H54 (cell line): ENCODE data around the gene NBAS.
A peak's percentile ranks its signal among the peaks of the same experiment; 100 is the strongest.
"Not testable (repeated sequence)": the region's sequence is repeated elsewhere in the genome, so short reads cannot be mapped to it uniquely, and the experiment has no call there.

Source experiments
- DNase-seq: peaks from one replicate; pipeline ENCODE4 v3.0.0; 2011; ENCODE audit warnings: low spot score, mixed read lengths; ENCODE audit not compliant: insufficient read length
- FAIRE-seq: peaks from 3 replicates; lab custom pipeline; 2011; peaks lifted over from hg19 to GRCh38; lab: Jason Lieb, UNC
- POLR2A ChIP-seq: IDR thresholded peaks from 2 replicates; pipeline ENCODE4 v1.6.1; 2011; ENCODE audit warnings: low read depth, mild to moderate bottlenecking, low read length

Gene NBAS

DNA sequence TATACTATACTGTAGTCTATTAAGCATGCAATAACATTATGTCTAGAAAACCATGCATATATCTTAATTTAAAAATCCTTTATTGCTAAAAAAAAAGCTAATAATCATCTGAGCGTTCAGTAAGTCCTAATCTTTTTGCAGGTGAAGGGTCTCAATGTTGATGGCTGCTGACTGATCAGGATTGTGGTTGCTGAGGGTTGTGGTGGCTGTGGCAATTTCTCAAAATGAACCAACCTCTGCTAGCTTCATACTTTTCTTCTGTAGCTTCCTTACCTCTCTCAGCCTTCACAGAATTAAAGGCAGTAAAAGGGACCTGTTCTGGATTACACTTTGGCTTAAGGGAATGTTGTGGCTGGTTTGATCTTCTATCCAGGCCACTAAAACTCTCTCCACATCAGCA lies 235.8 kb downstream of the NBAS start:
- DNase-seq (no peak), FAIRE-seq (no peak)

DNA sequence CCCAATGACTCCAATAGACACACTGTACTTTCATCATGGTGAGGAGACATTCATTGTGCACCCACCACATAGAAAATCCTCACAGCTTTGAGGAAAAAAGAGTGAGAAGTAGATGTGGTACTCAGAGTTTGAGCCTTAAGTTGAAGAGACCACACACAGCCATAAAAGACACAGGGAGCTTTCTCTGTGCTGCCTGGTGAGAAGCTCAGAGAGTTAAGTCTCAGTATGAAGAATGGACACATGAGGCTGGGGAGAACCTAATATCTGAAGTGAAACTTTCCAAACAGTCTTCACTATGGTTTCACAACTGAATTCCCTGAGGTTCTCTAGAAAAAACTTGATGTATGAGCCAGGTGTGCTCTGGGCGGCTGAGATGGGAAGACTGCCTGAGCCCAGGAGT lies 237.9 kb downstream of the NBAS start:
- FAIRE-seq (no peak), DNase-seq (no peak)
- TF ChIP-seq POLR2A = no peak

More for the DNA sequence above, 235.8 kb downstream of the NBAS start:
- no peak for TF ChIP-seq POLR2A

DNA sequence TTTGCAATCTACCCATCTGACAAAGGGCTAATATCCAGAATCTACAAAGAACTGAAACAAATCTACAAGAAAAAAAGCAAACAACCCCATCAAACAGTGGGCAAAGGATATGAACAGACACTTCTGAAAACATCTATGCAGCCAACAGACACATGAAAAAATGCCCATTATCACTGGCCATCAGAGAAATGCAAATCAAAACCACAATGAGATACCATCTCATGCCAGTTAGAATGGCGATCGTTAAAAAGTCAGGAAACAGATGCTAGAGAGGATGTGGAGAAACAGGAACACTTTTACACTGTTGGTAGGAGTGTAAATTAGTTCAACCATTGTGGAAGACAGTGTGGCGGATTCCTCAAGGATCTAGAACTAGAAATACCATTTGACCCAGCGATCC lies 239.7 kb downstream of the NBAS start:
- FAIRE-seq, DNase-seq: not testable (repeated sequence)

DNA sequence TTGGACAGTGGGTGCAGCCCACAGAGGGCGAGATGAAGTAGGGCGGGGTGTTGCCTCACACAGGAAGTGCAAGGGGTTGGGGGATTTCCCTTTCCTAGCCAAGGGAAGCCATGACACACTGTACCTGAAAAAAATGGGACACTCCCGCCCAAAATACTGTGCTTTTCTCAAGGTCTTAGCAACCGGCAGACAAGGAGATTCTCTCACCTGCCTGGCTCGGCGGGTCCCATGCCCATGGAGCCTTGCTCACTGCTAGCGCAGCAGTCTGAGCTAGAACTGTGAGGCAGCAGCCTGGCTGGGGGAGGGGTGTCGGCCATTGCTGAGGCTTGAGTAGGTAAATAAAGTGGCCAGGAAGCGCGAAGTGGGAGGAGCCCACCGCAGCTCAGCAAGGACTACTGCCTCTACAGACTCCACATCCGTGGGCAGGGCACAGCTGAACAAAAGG lies 244.7 kb downstream of the NBAS start:
- TF ChIP-seq POLR2A = no peak
- DNase-seq (no peak), FAIRE-seq (no peak)

DNA sequence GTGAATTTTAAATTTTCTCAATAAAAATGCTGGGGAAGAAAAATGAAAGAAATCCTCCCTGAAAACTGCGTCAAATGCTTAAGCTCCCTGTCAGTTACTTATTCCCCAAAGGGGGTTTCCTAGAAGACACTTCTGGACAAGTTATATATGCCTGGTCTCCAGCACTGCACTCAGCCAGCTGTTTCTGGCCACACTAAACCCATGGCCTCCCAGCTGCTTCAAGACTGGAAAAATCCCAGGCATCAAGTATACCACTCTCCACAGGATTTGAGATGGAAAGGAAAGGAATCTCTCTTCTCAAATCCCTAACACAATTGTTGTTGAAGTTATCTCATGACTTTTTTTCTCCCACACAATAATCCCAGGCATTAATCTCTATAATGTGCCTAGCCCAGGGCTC lies 245.7 kb downstream of the NBAS start:
- no peak for TF ChIP-seq POLR2A
- FAIRE-seq = no peak

DNA sequence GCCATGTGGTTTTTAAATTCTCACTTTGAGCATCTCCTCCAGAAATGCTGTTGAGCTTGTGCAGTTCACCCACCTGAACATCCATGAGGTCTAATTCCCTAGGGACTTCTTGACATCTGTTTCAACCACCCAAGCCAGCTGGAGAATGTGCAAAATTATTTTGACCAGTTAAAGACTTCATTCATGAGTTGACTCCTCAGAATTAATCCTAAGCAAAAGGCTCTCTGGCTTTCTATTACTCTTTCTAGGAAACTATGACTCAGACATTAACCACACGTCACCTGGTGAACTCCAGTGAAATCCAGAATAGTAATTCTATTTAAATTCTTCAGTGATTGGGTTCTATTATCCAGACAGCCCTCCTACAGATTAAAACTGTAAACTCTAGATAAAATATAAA lies 247.5 kb downstream of the NBAS start:
- no peak for TF ChIP-seq POLR2A
- peak; percentile 15 for DNase-seq
- FAIRE-seq = peak; percentile 48

More for the DNA sequence above, 245.7 kb downstream of the NBAS start:
- no peak for DNase-seq

DNA sequence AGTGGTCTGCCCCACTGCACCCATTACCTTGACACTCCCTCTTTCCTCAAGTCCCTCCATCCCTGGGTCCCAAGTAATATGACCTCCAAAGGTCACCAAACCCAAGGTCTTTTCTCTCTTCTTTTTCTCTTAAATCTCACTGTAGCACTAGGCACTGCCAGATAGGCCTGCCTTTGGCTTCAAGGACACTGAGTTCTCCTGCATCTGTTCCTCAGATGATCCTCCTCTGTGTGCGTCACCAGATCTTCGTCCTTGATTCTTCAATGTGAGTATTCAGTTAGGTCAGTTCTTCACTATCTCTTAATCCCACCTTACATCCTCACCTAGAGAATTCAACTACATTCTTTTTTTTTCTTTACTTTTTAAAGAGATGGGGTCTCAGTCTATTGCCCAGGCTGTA lies 249.2 kb downstream of the NBAS start:
- TF ChIP-seq POLR2A = no peak
- FAIRE-seq = no peak
- DNase-seq = no peak

DNA sequence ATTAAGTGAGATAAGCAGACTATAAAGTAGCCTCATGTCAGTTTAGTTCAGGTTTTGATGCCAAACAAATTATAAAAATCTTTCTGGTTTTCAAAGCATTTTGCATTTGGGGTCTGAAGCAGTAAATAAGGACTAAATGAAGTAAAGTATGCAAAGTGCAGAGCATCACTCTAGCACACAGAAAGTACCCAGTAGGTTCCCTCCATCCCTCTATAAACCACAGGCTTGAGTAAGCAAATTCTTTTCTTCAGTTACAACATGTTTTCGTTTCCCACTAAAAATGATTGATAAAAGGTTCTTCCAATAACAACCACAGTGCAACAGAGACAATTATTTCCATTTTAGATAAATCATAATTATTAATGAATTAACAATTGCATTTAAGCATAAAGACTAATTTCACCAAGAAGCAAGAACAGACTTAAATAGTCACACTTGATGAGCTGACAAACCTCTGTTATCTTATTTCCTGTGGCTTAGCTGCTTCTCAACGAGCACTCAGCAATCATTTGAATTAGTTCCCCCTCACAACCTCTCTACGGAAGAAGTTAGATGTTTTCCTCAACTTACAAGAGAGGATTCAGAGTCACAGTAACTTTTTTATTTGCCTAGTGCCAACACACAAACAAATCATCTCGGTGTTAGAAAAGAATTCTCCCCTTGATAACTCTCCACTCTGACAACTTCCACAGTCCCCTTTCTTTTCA lies 249.8 kb downstream of the NBAS start:
- no peak for DNase-seq
- TF ChIP-seq POLR2A = no peak
- FAIRE-seq = no peak

DNA sequence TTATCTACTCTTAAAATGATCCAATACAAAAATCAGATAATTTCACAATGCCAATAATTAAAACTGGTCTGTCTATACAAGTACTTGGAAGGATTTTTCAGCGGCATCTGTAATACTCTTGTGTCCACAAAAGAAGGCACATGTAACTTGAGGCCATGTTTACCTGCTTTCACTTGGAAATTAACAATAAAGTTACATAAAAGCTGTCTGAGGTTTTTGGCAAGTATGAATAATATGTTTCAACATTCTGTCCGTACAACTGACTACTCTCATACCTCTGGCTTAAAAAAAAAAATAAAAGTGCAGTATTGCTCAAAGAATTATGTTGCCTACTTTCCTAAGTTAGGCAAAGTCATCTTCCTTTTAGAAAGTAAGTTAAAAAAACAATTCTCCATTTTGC lies 253.6 kb downstream of the NBAS start:
- no peak for TF ChIP-seq POLR2A
- no peak for FAIRE-seq
- no peak for DNase-seq

DNA sequence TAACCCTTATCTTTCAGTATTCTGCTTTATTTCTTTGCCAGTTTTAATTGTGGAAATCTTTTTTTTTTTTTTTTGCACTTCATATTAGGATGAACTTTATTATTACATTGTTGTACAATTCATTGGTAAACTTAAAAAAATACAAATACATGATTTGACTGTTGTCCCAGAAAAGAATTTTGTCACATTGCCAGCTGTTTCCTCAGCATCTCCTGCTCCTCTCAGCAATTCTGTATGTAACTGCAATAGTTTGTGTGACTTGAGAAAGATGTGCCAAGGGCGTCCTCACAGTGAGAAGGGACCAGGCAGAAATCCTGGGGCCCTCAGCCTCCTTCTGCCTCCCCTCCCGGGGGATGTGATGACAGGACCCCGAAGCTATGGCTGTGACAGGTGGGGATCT lies 254.4 kb downstream of the NBAS start:
- FAIRE-seq (no peak), DNase-seq (no peak)
- TF ChIP-seq POLR2A = no peak

DNA sequence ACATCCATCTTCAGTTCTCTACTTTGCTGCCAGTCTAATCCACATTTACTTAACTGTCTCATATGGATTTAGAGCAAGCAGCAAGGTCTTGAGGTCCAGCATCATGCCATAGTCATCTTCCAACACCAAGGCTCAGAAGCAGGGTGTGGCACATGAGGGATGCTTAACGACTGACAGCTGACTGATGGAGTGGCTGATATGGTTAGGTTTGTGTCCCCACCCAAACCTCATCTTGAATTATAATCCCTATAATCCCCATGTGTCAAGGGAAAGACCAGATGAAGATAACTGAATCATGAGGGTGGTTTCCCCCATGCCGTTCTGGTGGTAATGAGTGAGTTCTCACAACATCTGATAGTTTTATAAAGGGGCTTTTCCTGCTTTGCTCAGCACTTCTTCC lies 257.3 kb downstream of the NBAS start:
- DNase-seq (no peak), FAIRE-seq (no peak)
- TF ChIP-seq POLR2A = no peak

DNA sequence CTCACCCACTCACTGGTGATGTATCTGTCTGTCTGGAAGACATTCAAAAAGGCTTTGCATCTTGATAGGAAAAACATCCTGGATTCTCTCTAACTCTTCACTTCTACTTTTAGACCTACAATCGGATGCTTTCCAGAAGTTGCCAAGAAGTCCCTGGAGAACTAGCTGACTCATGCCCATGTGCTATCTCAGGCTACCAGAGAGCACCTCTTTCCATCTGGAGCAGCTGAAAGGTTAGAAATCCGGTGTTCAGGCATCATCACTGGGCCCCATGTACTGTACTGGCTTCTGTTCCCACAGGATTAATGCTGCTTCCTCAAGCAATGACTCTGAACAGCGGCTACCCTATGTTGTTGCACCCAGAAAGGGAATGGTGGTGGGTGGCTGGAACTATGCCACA lies 259.0 kb downstream of the NBAS start:
- DNase-seq (no peak), FAIRE-seq (no peak)
- TF ChIP-seq POLR2A = no peak

DNA sequence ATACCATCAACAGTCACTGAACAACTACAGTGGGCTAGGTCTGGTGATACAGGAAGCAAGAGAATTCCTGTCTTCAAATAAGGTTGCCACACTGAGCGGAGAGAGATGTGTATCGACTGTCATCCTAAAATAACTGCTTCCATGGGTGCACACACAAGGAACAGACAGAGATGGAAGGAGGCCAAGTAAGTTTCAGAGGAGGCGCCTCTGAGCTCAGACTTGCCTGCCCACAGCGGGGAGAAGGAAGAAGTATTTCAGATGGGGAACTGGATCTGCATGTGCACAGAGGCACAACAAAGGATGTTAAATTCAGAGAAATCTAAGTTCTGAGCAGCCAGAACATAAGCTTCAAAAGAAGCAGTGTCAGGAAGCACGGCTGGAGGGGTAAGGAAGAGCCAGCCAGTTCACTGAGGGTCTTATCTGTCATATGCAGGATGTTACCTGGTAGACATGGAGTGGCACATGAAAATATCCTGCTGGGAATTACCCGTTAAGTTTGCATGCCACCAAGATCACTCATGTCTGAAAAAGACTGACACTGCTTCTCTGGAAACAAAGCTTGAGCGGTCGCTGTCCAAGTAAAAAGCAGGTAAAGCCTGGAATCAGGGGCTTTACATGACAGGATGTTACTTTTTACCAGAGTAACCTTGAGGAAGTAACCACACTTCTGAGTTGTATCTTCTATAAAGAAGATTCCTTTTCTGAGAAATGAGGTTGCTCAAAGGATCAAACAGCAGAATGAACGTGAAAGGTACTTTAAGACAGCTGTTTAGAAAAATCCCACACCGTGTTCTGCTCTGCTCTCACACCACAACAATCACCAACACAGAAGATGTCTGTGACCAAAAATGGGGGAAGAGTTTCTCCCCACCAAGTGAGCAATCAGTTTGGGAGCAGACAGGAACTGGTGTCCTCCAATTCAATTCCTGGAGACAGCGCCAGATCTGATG lies 260.2 kb downstream of the NBAS start:
- TF ChIP-seq POLR2A = no peak
- DNase-seq (no peak), FAIRE-seq (no peak)

DNA sequence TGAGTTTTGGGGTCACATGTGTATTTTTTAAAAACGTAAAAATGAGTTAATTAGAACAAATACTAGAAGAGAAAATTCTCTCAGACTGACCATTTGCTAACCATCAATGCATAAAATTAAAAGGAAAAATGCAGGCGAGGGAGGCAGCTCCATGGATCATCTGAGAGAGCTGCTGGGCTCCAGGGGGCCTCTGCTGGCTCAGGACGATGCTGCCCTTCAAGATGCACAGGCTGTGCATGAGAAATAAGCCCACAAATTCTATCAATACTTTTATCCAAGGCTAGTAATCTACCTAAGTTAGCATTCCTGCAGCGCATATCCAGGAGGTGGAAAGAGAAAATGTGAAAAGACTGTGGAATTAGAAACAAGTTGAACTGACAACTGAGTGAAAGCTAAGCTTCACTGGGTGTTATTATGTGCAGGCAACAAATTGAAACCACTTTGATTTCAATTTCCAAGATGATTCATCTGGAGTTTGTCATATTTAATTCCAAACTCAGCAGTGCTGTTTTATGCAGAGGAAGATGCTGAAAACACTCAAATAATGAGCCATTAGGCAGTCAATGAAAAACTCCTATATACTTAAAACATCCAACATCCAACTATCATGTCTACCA lies 261.1 kb downstream of the NBAS start:
- TF ChIP-seq POLR2A = no peak
- FAIRE-seq = no peak
- no peak for DNase-seq
